H1 (cell line): ENCODE data around the gene SKIDA1. TPM values are rescaled to one million over a fixed set of nuclear protein-coding genes. Genes with fewer than 3 reads are reported as not detected.

ENCODE experiments used
- ASH2L ChIP-seq: fragments of 200-600, 300-600 bp; sonication (generic); IDR thresholded peaks from one replicate; pipeline ENCODE4 v1.7.1; 2017; ENCODE audit warnings: low read length
- BACH1 ChIP-seq: IDR thresholded peaks from 2 replicates; pipeline ENCODE4 v1.6.1; 2012; ENCODE audit warnings: low read length, improper control_type of control experiment
- CHD1 ChIP-seq: IDR thresholded peaks from 2 replicates; pipeline ENCODE4 v1.6.1; 2012; ENCODE audit warnings: low read depth, low read length, improper control_type of control experiment
- EGR1 ChIP-seq: IDR thresholded peaks from 2 replicates; pipeline ENCODE4 v1.6.1; 2011; ENCODE audit warnings: low read depth, low read length, borderline replicate concordance
- EP300 ChIP-seq, 2 experiments: IDR thresholded peaks; 1 replicate in 1 of 2; 2 replicates in 1 of 2; pipeline ENCODE4 v1.6.1; 2011 to 2012; ENCODE audit warnings: low read depth in 2 of 2, low read length in 2 of 2, mild to moderate bottlenecking in 2 of 2, borderline replicate concordance in 1 of 2, inconsistent platforms in 1 of 2, moderate library complexity in 1 of 2
- GTF2F1 ChIP-seq: IDR thresholded peaks from 2 replicates; pipeline ENCODE4 v1.6.1; 2012; ENCODE audit warnings: low read depth, low read length, improper control_type of control experiment, borderline replicate concordance
- HDAC2 ChIP-seq, 2 experiments: fragments of 300-600 bp in 1 of 2; sonication (generic) in 1 of 2; IDR thresholded peaks; 2 replicates each; pipeline ENCODE4 v1.6.1; 2011 to 2012; ENCODE audit warnings: low read depth in 2 of 2, low read length in 2 of 2, mild to moderate bottlenecking in 2 of 2, moderate library complexity in 2 of 2, borderline replicate concordance in 1 of 2, inconsistent platforms in 1 of 2
- JUN ChIP-seq: IDR thresholded peaks from 2 replicates; pipeline ENCODE4 v1.6.1; 2011; ENCODE audit warnings: low read depth, mild to moderate bottlenecking, improper control_type of control experiment, low read length
- KDM1A ChIP-seq: fragments of 200-600, 300-600 bp; sonication (generic); IDR thresholded peaks from 2 replicates; pipeline ENCODE4 v1.7.1; 2016; ENCODE audit warnings: mild to moderate bottlenecking, low read length, borderline replicate concordance
- PHF8 ChIP-seq: fragments of 200-600 bp; sonication (generic); conservative IDR thresholded peaks from 2 replicates; pipeline ENCODE4 v1.7.1; 2012; ENCODE audit warnings: low read depth, mild to moderate bottlenecking, inconsistent platforms, low read length, moderate library complexity
- POLR2A ChIP-seq, 2 experiments: IDR thresholded peaks; 1 replicate in 1 of 2; 2 replicates in 1 of 2; pipeline ENCODE4 v1.6.1; 2011; ENCODE audit warnings: low read depth in 2 of 2, low read length in 2 of 2, mild to moderate bottlenecking in 2 of 2; ENCODE audit errors: control extremely low read depth in 1 of 2
- POLR2AphosphoS5 ChIP-seq: IDR thresholded peaks from 2 replicates; pipeline ENCODE4 v1.6.1; 2011; ENCODE audit warnings: low read depth, low read length
- RAD21 ChIP-seq, 2 experiments: IDR thresholded peaks in 1 of 2; conservative IDR thresholded peaks in 1 of 2; 2 replicates each; pipeline ENCODE4 v1.6.1; 2011; ENCODE audit warnings: low read depth in 2 of 2, low read length in 2 of 2, improper control_type of control experiment in 1 of 2, inconsistent platforms in 1 of 2, mild to moderate bottlenecking in 1 of 2, moderate library complexity in 1 of 2
- SIN3A ChIP-seq, 2 experiments: IDR thresholded peaks in 1 of 2; conservative IDR thresholded peaks in 1 of 2; 2 replicates each; pipeline ENCODE4 v1.6.1; 2011 to 2012; ENCODE audit warnings: low read length in 2 of 2, improper control_type of control experiment in 1 of 2, low read depth in 1 of 2, mild to moderate bottlenecking in 1 of 2
- SRF ChIP-seq: IDR thresholded peaks from 2 replicates; pipeline ENCODE4 v1.6.1; 2011; ENCODE audit warnings: mild to moderate bottlenecking, low read depth, low read length, moderate library complexity
- TBP ChIP-seq: IDR thresholded peaks from 2 replicates; pipeline ENCODE4 v1.6.1; 2011; ENCODE audit warnings: low read depth, low read length, improper control_type of control experiment
- TEAD4 ChIP-seq: IDR thresholded peaks from 2 replicates; pipeline ENCODE4 v1.6.1; 2012; ENCODE audit warnings: low read depth, low read length, inconsistent platforms, mixed read lengths
- polyA plus RNA-seq, 7 experiments: library from polyadenylated mRNA; depleted of rRNA in 3 of 7; stranded (reverse) in 5 of 7; unstranded in 2 of 7; fragments of >200 nt in 5 of 7; fragments of 200-250 nt in 2 of 7; gene quantifications; 1 replicate in 5 of 7; 2 replicates in 1 of 7; 4 replicates in 1 of 7; pipeline versions ENCODE4 v1.2.1 to v1.2.3, GENCODE V29; 2011 to 2013; ENCODE audit warnings: missing spikeins in 2 of 7, mixed read lengths in 2 of 7
- total RNA-seq: library from RNA; stranded (reverse); fragmentation: NEBNext Ultra II Directional; extraction: Animal tissue kit (Norgen Biotek cat#: 25700); gene quantifications from 2 replicates; pipeline ENCODE4 v1.2.1, GENCODE V29; 2021
- TF ChIP-seq, protein P1 (sequence below), 3 experiments: IDR thresholded peaks; 1 replicate in 2 of 3; 2 replicates in 1 of 3; pipeline versions ENCODE4 v1.5.1 to v1.6.1; 2011; ENCODE audit warnings: low read length in 3 of 3, mild to moderate bottlenecking in 3 of 3, inconsistent platforms in 2 of 3, low read depth in 1 of 3, moderate library complexity in 1 of 3; ENCODE audit not compliant: insufficient read depth in 1 of 3; ENCODE audit errors: control extremely low read depth in 1 of 3
- TF ChIP-seq, protein P2 (sequence below): IDR thresholded peaks from 2 replicates; pipeline ENCODE4 v1.6.1; 2011; ENCODE audit warnings: low read depth, mild to moderate bottlenecking, low read length; ENCODE audit not compliant: insufficient read depth
- TF ChIP-seq, protein P3 (sequence below): IDR thresholded peaks from 2 replicates; pipeline ENCODE4 v1.6.1; 2012; ENCODE audit warnings: inconsistent platforms

The SKIDA1 gene
- total and polyA plus RNA-seq, 2 of the 8 experiments (the other 6 are each of a cell fraction or from before 2014, with no cell fraction given): 1.5 to 8.0 TPM

DNA sequence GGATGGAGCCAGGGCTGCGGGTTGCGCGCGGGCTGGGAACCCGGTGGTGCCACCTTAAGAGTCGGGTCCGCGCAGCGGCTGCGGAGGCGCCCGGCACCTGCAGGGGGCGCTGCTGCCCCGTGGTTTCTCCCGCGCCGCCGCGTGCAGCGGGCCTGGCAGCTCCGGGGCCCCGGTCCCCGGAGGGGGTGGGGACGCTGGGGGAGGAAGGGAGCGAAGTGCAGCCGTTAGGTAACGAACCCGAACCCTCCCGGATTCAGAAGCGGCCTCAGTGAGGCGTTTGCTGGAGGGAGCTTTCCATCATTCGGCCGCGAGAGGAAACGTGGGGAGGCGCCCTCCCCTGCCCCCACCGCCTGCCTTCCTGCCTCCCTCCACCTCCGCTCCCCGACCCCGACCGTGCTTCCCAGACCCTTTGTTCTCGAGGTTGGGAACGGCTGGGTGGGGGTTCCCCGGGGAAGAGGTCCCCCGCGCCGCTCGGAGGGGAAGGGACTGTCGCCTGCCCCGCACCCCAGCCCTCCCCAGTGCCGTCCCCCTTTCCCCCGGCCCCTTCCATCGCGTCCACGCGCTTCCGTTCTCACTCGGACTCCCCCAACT is 29.6 kb downstream of the SKIDA1 start (continued):
- TF ChIP-seq TBP (peak; percentile 60; the same call in 1 of the 2 replicates), TEAD4 (0 out of 2 replicates have a peak, but pooled peaks have one; percentile 29), EGR1 (peak; percentile 21; the same call in 1 of the 2 replicates), SRF (0 out of 2 replicates have a peak, but pooled peaks have one; percentile 7), JUN (no peak), SIN3A (conservative IDR thresholded peaks at IDR 0.05 in 1 of 2, IDR thresholded peaks at IDR 0.05 in 1 of 2; ENCODE audit: low read depth in 1 of 2, low read length in 2 of 2) (peak; percentile 32 to 90; a peak in 2 of 4 replicates), POLR2A (IDR thresholded peaks at IDR 0.05; ENCODE audit: control extremely low read depth in 1 of 2, low read depth in 2 of 2, low read length in 2 of 2) (peak; percentile 62 to 79), CHD1 (no peak), GTF2F1 (no peak), BACH1 (peak; percentile 62; the same call in 1 of the 2 replicates), ASH2L (no peak), PHF8 (0 out of 2 replicates have a peak, but pooled peaks have one; percentile 14), RAD21 (IDR thresholded peaks at IDR 0.05 in 1 of 2, conservative IDR thresholded peaks at IDR 0.05 in 1 of 2; ENCODE audit: low read depth in 2 of 2, low read length in 2 of 2) (peak; percentile 94 to 96), HDAC2 (IDR thresholded peaks at IDR 0.05; ENCODE audit: borderline replicate concordance in 1 of 2, low read depth in 2 of 2, low read length in 2 of 2) (0 out of 4 replicates have a peak, but pooled peaks of 1 of the 2 experiments have one; percentile 41), EP300 (IDR thresholded peaks at IDR 0.05; ENCODE audit: borderline replicate concordance in 1 of 2, low read depth in 2 of 2, low read length in 2 of 2) (peak in 1 of 2 experiments; percentile 77; a peak in 1 of 3 replicates), POLR2AphosphoS5 (peak; percentile 31; the same call in 1 of the 2 replicates), KDM1A (0 out of 2 replicates have a peak, but pooled peaks have one; percentile 66)
- TF ChIP-seq, protein P1, sequence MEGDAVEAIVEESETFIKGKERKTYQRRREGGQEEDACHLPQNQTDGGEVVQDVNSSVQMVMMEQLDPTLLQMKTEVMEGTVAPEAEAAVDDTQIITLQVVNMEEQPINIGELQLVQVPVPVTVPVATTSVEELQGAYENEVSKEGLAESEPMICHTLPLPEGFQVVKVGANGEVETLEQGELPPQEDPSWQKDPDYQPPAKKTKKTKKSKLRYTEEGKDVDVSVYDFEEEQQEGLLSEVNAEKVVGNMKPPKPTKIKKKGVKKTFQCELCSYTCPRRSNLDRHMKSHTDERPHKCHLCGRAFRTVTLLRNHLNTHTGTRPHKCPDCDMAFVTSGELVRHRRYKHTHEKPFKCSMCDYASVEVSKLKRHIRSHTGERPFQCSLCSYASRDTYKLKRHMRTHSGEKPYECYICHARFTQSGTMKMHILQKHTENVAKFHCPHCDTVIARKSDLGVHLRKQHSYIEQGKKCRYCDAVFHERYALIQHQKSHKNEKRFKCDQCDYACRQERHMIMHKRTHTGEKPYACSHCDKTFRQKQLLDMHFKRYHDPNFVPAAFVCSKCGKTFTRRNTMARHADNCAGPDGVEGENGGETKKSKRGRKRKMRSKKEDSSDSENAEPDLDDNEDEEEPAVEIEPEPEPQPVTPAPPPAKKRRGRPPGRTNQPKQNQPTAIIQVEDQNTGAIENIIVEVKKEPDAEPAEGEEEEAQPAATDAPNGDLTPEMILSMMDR (IDR thresholded peaks at IDR 0.05; ENCODE audit: control extremely low read depth in 1 of 3, insufficient read depth in 1 of 3, low read depth in 1 of 3, low read length in 3 of 3): peak; percentile 91 to 96 (median 94)
- TF ChIP-seq, protein P2, sequence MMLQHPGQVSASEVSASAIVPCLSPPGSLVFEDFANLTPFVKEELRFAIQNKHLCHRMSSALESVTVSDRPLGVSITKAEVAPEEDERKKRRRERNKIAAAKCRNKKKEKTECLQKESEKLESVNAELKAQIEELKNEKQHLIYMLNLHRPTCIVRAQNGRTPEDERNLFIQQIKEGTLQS: no peak
- TF ChIP-seq, protein P3, sequence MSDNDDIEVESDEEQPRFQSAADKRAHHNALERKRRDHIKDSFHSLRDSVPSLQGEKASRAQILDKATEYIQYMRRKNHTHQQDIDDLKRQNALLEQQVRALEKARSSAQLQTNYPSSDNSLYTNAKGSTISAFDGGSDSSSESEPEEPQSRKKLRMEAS: peak; percentile 92
